ENCODE results near the gene MTFR1L. TPM values are rescaled to one million over a fixed set of nuclear protein-coding genes. Genes with fewer than 3 reads are reported as not detected.

The MTFR1L gene
- total RNA-seq, 1 experiment from 2014 or later: 32.5 TPM

DNA sequence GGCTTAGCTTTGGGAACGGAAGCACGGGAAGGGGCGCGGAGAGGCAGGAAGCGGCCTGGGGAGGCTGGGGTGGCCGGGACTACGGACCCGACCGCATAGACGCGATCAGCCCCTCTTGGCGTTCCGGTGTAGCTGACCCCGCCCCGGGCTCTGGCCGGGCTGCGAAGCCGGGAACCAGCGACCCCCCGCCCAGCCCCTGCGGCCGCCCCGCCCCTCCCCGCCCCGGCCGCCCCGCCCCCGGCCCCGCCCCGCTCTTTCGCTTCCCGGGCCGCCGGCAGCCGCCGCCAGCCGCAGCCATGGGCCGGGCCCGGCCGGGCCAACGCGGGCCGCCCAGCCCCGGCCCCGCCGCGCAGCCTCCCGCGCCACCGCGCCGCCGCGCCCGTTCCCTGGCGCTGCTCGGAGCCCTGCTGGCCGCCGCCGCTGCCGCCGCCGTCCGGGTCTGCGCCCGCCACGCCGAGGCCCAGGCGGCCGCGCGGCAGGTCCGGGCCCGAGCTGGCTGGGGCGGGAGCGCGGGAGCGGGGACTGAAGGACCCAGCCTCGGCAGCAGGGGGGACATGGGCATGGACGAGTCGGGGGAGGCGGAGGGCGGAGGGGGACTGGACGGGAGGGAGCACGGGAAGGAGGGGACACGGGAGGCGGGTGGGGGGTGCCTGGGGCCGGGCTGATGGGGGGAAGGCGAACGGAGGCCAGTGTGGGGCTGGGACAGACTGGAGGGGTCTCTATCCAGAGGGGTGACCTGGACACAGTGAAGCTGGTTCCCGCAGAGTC is 19.6 kb upstream of the MTFR1L start, which contains the start of gene SELENON:
Gene SELENON, plus strand, starts transcription at position 259 of the 768 bp plus-strand sequence. Its CDS starts 38 bp downstream, at position 297.
- no peak within 1 kb of the TSS for H2BK120ac ChIP-seq (ENCODE audit: low read depth, low read length, poor library complexity, severe bottlenecking)
- H2AK5ac ChIP-seq (ENCODE audit: insufficient read length, low read length): no peak within 1 kb of the TSS
- TF ChIP-seq, protein P1, sequence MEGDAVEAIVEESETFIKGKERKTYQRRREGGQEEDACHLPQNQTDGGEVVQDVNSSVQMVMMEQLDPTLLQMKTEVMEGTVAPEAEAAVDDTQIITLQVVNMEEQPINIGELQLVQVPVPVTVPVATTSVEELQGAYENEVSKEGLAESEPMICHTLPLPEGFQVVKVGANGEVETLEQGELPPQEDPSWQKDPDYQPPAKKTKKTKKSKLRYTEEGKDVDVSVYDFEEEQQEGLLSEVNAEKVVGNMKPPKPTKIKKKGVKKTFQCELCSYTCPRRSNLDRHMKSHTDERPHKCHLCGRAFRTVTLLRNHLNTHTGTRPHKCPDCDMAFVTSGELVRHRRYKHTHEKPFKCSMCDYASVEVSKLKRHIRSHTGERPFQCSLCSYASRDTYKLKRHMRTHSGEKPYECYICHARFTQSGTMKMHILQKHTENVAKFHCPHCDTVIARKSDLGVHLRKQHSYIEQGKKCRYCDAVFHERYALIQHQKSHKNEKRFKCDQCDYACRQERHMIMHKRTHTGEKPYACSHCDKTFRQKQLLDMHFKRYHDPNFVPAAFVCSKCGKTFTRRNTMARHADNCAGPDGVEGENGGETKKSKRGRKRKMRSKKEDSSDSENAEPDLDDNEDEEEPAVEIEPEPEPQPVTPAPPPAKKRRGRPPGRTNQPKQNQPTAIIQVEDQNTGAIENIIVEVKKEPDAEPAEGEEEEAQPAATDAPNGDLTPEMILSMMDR (conservative IDR thresholded peaks at IDR 0.05): no peak
- no peaks in the 10 kb centered on the region for H3K79me2 ChIP-seq (ENCODE audit: insufficient read depth, low read length)
- H2AFZ ChIP-seq (ENCODE audit: low read length): no peak within 1 kb of the TSS
- no peaks in the 10 kb centered on the region for H3K27me3 ChIP-seq (ENCODE audit: insufficient read depth, low read length)
- H3K4me2 ChIP-seq (ENCODE audit: insufficient read depth, insufficient read length, low read length): peak within 1 kb of the TSS; percentile 82
- peak within 1 kb of the TSS; percentile 83 for H3K18ac ChIP-seq (ENCODE audit: insufficient read length, low read depth, low read length)
- H2BK15ac ChIP-seq (ENCODE audit: low read depth, low read length): peak within 1 kb of the TSS; percentile 93; the same call in 1 of the 2 replicates
- peak within 1 kb of the TSS; percentile 90 for H3K14ac ChIP-seq (ENCODE audit: insufficient read depth, low read length)
- no CpG with 5 or more reads among the region's 91 CpGs for WGBS (ENCODE audit: extremely low coverage, insufficient read length, low lambda C conversion rate)
- Mint-ChIP-seq H3K4me1 (peaks cover 31 to 50% of the 10 kb centered on the region in 2 experiments), H3K9me3 (no peaks in the 10 kb centered on the region; a peak in 1 of 5 replicates), H3K36me3 (ENCODE audit: insufficient read depth in 1 of 3, low read depth in 3 of 3) (peaks cover 0 to 19% (median 3%) of the 10 kb centered on the region in 3 experiments; a peak in 5 of 7 replicates), H3K27ac (peak within 1 kb of the TSS in 1 of 3 experiments; percentile 85; a peak in 2 of 7 replicates), H3K4me3 (peak within 1 kb of the TSS; percentile 75 to 90), H3K27me3 (ENCODE audit: low read depth) (peaks cover 5% of the 10 kb centered on the region)
- no peaks in the 10 kb centered on the region for H3K79me1 ChIP-seq (ENCODE audit: insufficient read depth, low read depth, low read length, poor library complexity, severe bottlenecking)
- H2BK20ac ChIP-seq (ENCODE audit: low read depth, low read length, poor library complexity, severe bottlenecking): no peak within 1 kb of the TSS
- H4K91ac ChIP-seq (ENCODE audit: insufficient read length, low read depth, low read length): no peak within 1 kb of the TSS
- no peaks in the 10 kb centered on the region for H3K4me1 ChIP-seq (ENCODE audit: insufficient read depth, low read length)
- H3K27ac ChIP-seq (ENCODE audit: insufficient read length, low read depth, low read length): no peak within 1 kb of the TSS
- no peak within 1 kb of the TSS for H3K56ac ChIP-seq (ENCODE audit: insufficient read length, low read depth, low read length)
- peaks cover 6% of the 10 kb centered on the region for H3K23me2 ChIP-seq (ENCODE audit: insufficient read length, low read depth, low read length, poor library complexity, severe bottlenecking)
- H4K20me1 ChIP-seq (ENCODE audit: control insufficient read depth, insufficient read depth, insufficient read length): no peaks in the 10 kb centered on the region
- no peaks in the 10 kb centered on the region for H3K9me3 ChIP-seq (ENCODE audit: control insufficient read depth, low read depth, low read length)
- H3T11ph ChIP-seq (ENCODE audit: low read length): no peak within 1 kb of the TSS
- no peak within 1 kb of the TSS for H3K4ac ChIP-seq (ENCODE audit: low read depth, low read length)
- DNase-seq: peak; percentile 90
- peak within 1 kb of the TSS; percentile 56 for H3K9ac ChIP-seq (ENCODE audit: extremely low read depth, insufficient read length, low read length)
- no peak within 1 kb of the TSS for H4K5ac ChIP-seq (ENCODE audit: insufficient read length, low read depth, low read length)
- H2BK5ac ChIP-seq (ENCODE audit: insufficient read length, low read length): no peak within 1 kb of the TSS
- no peak within 1 kb of the TSS for H2BK12ac ChIP-seq (ENCODE audit: insufficient read length, low read depth, low read length)
- no peak within 1 kb of the TSS for H4K8ac ChIP-seq (replicated peaks; ENCODE audit: insufficient read length, low read depth, low read length)
- no peak within 1 kb of the TSS for H3K23ac ChIP-seq (ENCODE audit: insufficient read length, low read depth, low read length)
